ENCODE data around the gene UFD1. TPM values are rescaled to one million over a fixed set of nuclear protein-coding genes. Genes with fewer than 3 reads are reported as not detected.

The UFD1 gene
- total and polyA plus RNA-seq, 2 donors from 2014 or later = 56.2 to 67.8 TPM

DNA sequence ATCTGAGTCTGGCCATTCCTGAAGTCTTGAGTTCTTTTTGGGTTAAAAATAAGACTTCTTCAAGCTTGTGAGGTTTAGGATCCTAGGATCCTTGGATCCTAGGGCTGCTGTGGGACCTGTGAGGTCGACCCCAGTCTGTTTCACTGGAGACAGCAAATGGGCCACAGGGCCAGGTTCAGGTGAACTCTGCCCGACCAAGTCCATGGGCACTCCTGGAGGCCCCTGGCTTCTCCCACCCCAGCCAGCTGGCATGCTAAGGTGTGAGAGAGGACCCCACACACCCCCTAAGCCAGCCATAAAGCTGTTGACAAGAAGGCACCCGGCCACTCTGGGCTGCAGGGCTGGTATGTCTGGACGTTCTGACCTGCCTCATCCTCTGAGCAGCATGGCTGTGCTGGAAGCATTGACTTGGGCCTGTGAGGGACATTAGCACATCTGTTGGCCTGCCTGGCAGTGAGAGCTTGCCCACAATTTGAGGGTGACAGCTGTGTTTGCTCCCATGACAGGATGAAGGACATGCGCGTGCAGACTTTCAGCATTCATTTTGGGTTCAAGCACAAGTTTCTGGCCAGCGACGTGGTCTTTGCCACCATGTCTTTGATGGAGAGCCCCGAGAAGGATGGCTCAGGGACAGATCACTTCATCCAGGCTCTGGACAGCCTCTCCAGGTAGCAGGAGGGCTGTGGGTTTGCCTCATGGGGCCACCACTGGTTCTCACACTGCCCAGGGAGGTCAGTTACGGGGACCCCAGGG, 29.2 kb upstream of the UFD1 start:
- H3K4me3 ChIP-seq (ENCODE audit: low read length in 3 of 3) = no peak overlapping the region
- intact Hi-C loops (cut with DNase I) = no loop called here
- no peaks in the 10 kb centered on the region for H3K9me3 ChIP-seq (ENCODE audit: control insufficient read depth in 2 of 3, insufficient read depth in 1 of 3, low read length in 3 of 3)
- no peak overlapping the region for H3K27ac ChIP-seq (ENCODE audit: low read depth in 2 of 2, low read length in 2 of 2)
- TF ChIP-seq, protein P1, sequence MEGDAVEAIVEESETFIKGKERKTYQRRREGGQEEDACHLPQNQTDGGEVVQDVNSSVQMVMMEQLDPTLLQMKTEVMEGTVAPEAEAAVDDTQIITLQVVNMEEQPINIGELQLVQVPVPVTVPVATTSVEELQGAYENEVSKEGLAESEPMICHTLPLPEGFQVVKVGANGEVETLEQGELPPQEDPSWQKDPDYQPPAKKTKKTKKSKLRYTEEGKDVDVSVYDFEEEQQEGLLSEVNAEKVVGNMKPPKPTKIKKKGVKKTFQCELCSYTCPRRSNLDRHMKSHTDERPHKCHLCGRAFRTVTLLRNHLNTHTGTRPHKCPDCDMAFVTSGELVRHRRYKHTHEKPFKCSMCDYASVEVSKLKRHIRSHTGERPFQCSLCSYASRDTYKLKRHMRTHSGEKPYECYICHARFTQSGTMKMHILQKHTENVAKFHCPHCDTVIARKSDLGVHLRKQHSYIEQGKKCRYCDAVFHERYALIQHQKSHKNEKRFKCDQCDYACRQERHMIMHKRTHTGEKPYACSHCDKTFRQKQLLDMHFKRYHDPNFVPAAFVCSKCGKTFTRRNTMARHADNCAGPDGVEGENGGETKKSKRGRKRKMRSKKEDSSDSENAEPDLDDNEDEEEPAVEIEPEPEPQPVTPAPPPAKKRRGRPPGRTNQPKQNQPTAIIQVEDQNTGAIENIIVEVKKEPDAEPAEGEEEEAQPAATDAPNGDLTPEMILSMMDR (IDR thresholded peaks at IDR 0.05; ENCODE audit: borderline replicate concordance, extremely low read depth, insufficient read depth) = no peak
- no peak overlapping the region for H3K9ac ChIP-seq (ENCODE audit: low read length in 3 of 3)
- no peaks in the 10 kb centered on the region for H3K36me3 ChIP-seq (ENCODE audit: control insufficient read depth in 2 of 3, insufficient read depth in 3 of 3, low read length in 3 of 3)
- no peaks in the 10 kb centered on the region for H3K27me3 ChIP-seq (ENCODE audit: control insufficient read depth, insufficient read depth, low read length)
- no peak for DNase-seq
- no peaks in the 10 kb centered on the region for H3K4me1 ChIP-seq (ENCODE audit: control insufficient read depth in 2 of 3, insufficient read depth in 2 of 3, low read depth in 1 of 3, low read length in 3 of 3)
- no peak for FAIRE-seq

DNA sequence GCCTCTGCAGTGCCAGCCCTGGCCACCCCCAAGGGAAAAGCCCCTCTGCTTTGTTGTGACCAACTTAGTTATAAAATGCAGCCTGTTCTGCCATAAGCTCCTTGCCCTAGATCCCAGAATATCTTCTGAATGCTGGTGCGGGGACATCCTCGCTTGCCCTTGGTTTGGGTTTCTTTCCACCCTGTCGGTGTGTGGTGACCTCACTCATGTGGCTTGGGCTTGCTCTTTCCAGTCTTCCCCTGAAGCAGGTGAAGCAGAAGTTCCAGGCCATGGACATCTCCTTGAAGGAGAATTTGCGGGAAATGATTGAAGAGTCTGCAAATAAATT, 28.5 kb upstream of the UFD1 start:
- TF ChIP-seq, protein P1 (IDR thresholded peaks at IDR 0.05; ENCODE audit: borderline replicate concordance, extremely low read depth, insufficient read depth) = no peak
- Histone ChIP-seq H3K27me3 (ENCODE audit: control insufficient read depth, insufficient read depth, low read length) (no peaks in the 10 kb centered on the region), H3K36me3 (ENCODE audit: control insufficient read depth in 2 of 3, insufficient read depth in 3 of 3, low read length in 3 of 3) (no peaks in the 10 kb centered on the region), H3K27ac (ENCODE audit: low read depth in 2 of 2, low read length in 2 of 2) (no peak overlapping the region), H3K9me3 (ENCODE audit: control insufficient read depth in 2 of 3, insufficient read depth in 1 of 3, low read length in 3 of 3) (no peaks in the 10 kb centered on the region), H3K9ac (ENCODE audit: low read length in 3 of 3) (no peak overlapping the region), H3K4me3 (ENCODE audit: low read length in 3 of 3) (no peak overlapping the region), H3K4me1 (ENCODE audit: control insufficient read depth in 2 of 3, insufficient read depth in 2 of 3, low read depth in 1 of 3, low read length in 3 of 3) (no peaks in the 10 kb centered on the region)
- DNase-seq = no peak
- intact Hi-C loops (cut with DNase I) = no loop called here
- FAIRE-seq = no peak

DNA sequence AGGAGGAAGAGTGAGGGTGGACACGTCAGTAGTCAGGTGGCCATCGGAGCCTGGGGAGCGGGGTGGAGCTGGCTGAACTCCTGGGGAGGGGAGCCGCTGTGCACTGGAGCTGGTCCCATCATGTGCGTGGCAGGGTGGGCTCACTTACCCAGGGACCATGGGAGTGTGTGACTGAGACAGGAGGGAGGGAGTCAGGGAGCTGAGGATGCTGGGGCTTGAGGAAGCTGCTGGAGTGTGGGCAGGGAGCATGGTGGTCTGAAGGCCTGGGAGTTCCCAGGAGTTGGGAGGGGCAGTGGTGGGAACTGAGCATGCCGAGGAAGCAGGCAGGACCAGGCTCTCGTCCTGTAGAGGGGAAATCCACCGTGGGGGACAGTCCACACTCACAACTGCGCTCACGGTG, 27.2 kb upstream of the UFD1 start:
- H3K36me3 ChIP-seq (ENCODE audit: control insufficient read depth in 2 of 3, insufficient read depth in 3 of 3, low read length in 3 of 3) = no peaks in the 10 kb centered on the region
- H3K27ac ChIP-seq (ENCODE audit: low read depth in 2 of 2, low read length in 2 of 2) = no peak overlapping the region
- H3K27me3 ChIP-seq (ENCODE audit: control insufficient read depth, insufficient read depth, low read length) = no peaks in the 10 kb centered on the region
- TF ChIP-seq, protein P1 (IDR thresholded peaks at IDR 0.05; ENCODE audit: borderline replicate concordance, extremely low read depth, insufficient read depth) = no peak
- intact Hi-C loops (cut with DNase I) = no loop called here
- no peak for DNase-seq
- H3K4me1 ChIP-seq (ENCODE audit: control insufficient read depth in 2 of 3, insufficient read depth in 2 of 3, low read depth in 1 of 3, low read length in 3 of 3) = no peaks in the 10 kb centered on the region
- FAIRE-seq = no peak
- H3K9me3 ChIP-seq (ENCODE audit: control insufficient read depth in 2 of 3, insufficient read depth in 1 of 3, low read length in 3 of 3) = no peaks in the 10 kb centered on the region
- no peak overlapping the region for H3K9ac ChIP-seq (ENCODE audit: low read length in 3 of 3)
- H3K4me3 ChIP-seq (ENCODE audit: low read length in 3 of 3) = no peak overlapping the region

DNA sequence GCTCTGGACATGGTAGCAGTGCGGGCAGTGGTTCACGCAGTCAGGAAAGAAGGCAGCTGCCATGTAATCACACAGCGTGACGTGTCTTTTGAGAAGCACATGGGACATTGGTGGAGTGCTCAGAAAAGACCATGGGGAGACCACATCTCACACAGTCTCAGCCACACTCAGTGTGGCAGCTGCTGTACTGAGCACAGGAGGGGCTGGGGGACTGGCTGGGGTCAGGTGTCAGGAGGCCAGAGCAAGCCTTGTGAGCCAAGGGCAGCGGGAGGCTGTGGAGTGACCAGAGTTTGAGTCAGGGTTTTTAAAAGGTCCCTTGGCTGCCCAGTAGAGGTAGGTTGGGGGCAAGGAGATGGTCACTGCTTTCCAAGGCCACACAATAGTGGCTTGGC, 26.7 kb upstream of the UFD1 start:
- Histone ChIP-seq H3K9ac (ENCODE audit: low read length in 3 of 3) (no peak overlapping the region), H3K36me3 (ENCODE audit: control insufficient read depth in 2 of 3, insufficient read depth in 3 of 3, low read length in 3 of 3) (no peaks in the 10 kb centered on the region), H3K27me3 (ENCODE audit: control insufficient read depth, insufficient read depth, low read length) (no peaks in the 10 kb centered on the region), H3K27ac (ENCODE audit: low read depth in 2 of 2, low read length in 2 of 2) (no peak overlapping the region), H3K9me3 (ENCODE audit: control insufficient read depth in 2 of 3, insufficient read depth in 1 of 3, low read length in 3 of 3) (no peaks in the 10 kb centered on the region), H3K4me3 (ENCODE audit: low read length in 3 of 3) (no peak overlapping the region), H3K4me1 (ENCODE audit: control insufficient read depth in 2 of 3, insufficient read depth in 2 of 3, low read depth in 1 of 3, low read length in 3 of 3) (no peaks in the 10 kb centered on the region)
- FAIRE-seq (no peak), DNase-seq (no peak)
- intact Hi-C loops (cut with DNase I) = no loop called here
- TF ChIP-seq, protein P1 (IDR thresholded peaks at IDR 0.05; ENCODE audit: borderline replicate concordance, extremely low read depth, insufficient read depth) = no peak

Measured in kidney (tissue), 14 donors.